Tibial nerve (tissue), 4 donors: ENCODE measurements around the gene CAV1.

Source experiments
- EP300 ChIP-seq, 2 donors: sonication (generic); formaldehyde crosslinking; IDR thresholded peaks; one replicate each; pipeline ENCODE4 v1.6.1; 2017; ENCODE audit warnings: antibody characterized with exemption in 2 of 2, mild to moderate bottlenecking in 1 of 2
- POLR2A ChIP-seq, 2 donors: fragments of 450-650 bp; IDR thresholded peaks; one replicate each; pipeline ENCODE4 v1.6.1; 2017; ENCODE audit warnings: antibody characterized with exemption in 2 of 2, mild to moderate bottlenecking in 2 of 2, moderate library complexity in 2 of 2
- TF ChIP-seq, protein P1 (sequence below), 5 experiments: fragments of 200-600 bp in 3 of 5; fragments of 450-650 bp in 2 of 5; sonication (generic) in 3 of 5; IDR thresholded peaks; one replicate each; pipeline ENCODE4 v1.5.1; 2016 to 2019; ENCODE audit warnings: antibody characterized with exemption in 5 of 5, mild to moderate bottlenecking in 3 of 5, moderate library complexity in 2 of 5

DNA sequence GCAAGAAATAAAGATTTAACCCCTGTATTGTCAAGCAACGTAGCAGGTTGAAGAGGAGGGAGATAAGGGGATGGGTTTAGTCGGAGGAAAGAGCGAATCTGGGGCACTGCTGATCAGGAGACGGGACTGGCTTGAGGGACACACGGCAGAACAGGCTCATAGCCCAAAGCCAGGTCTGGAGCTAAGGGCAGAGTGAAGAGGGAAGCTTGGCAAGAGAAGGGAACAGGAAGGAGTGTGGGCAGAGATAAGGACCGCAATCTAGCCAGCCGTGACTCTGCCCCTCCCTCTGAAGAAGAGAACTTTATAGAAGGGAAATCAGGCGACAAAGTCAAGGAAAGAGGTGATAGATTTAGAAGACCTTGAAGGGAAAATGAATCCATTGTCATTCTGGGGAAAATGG, 67.6 kb downstream of the CAV1 start:
- TF ChIP-seq POLR2A (IDR thresholded peaks at IDR 0.05) (no peak), EP300 (IDR thresholded peaks at IDR 0.05) (no peak)
- TF ChIP-seq, protein P1, sequence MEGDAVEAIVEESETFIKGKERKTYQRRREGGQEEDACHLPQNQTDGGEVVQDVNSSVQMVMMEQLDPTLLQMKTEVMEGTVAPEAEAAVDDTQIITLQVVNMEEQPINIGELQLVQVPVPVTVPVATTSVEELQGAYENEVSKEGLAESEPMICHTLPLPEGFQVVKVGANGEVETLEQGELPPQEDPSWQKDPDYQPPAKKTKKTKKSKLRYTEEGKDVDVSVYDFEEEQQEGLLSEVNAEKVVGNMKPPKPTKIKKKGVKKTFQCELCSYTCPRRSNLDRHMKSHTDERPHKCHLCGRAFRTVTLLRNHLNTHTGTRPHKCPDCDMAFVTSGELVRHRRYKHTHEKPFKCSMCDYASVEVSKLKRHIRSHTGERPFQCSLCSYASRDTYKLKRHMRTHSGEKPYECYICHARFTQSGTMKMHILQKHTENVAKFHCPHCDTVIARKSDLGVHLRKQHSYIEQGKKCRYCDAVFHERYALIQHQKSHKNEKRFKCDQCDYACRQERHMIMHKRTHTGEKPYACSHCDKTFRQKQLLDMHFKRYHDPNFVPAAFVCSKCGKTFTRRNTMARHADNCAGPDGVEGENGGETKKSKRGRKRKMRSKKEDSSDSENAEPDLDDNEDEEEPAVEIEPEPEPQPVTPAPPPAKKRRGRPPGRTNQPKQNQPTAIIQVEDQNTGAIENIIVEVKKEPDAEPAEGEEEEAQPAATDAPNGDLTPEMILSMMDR (IDR thresholded peaks at IDR 0.05), result no peak
